Measurements from ENCODE around the gene PCSK5.

DNA sequence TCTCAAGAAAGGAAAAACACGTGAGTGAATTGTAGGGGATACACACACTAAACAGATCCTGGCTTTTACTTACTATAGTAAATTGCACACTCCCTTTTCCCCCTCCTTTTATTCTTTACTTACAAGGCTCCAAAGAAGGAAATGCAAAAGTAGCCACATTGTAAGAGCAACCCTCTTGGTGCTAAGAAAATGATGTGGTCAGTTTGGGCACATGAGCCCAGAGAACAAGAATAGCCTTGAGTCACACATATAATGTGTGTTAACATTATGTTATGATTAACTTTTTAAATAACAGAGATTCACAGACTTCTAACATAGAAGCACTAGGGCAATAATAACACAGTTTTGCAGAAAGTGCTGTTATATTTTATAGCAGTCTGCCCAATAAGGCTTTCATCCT lies 48.5 kb downstream of the PCSK5 start:
- TF ChIP-seq, protein P1, sequence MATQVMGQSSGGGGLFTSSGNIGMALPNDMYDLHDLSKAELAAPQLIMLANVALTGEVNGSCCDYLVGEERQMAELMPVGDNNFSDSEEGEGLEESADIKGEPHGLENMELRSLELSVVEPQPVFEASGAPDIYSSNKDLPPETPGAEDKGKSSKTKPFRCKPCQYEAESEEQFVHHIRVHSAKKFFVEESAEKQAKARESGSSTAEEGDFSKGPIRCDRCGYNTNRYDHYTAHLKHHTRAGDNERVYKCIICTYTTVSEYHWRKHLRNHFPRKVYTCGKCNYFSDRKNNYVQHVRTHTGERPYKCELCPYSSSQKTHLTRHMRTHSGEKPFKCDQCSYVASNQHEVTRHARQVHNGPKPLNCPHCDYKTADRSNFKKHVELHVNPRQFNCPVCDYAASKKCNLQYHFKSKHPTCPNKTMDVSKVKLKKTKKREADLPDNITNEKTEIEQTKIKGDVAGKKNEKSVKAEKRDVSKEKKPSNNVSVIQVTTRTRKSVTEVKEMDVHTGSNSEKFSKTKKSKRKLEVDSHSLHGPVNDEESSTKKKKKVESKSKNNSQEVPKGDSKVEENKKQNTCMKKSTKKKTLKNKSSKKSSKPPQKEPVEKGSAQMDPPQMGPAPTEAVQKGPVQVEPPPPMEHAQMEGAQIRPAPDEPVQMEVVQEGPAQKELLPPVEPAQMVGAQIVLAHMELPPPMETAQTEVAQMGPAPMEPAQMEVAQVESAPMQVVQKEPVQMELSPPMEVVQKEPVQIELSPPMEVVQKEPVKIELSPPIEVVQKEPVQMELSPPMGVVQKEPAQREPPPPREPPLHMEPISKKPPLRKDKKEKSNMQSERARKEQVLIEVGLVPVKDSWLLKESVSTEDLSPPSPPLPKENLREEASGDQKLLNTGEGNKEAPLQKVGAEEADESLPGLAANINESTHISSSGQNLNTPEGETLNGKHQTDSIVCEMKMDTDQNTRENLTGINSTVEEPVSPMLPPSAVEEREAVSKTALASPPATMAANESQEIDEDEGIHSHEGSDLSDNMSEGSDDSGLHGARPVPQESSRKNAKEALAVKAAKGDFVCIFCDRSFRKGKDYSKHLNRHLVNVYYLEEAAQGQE (IDR thresholded peaks at IDR 0.05; ENCODE audit: low read depth) = no peak
- TF ChIP-seq EZH2phosphoT487 (IDR thresholded peaks at IDR 0.05; ENCODE audit: borderline replicate concordance) = no peak
- TF ChIP-seq, protein P2, sequence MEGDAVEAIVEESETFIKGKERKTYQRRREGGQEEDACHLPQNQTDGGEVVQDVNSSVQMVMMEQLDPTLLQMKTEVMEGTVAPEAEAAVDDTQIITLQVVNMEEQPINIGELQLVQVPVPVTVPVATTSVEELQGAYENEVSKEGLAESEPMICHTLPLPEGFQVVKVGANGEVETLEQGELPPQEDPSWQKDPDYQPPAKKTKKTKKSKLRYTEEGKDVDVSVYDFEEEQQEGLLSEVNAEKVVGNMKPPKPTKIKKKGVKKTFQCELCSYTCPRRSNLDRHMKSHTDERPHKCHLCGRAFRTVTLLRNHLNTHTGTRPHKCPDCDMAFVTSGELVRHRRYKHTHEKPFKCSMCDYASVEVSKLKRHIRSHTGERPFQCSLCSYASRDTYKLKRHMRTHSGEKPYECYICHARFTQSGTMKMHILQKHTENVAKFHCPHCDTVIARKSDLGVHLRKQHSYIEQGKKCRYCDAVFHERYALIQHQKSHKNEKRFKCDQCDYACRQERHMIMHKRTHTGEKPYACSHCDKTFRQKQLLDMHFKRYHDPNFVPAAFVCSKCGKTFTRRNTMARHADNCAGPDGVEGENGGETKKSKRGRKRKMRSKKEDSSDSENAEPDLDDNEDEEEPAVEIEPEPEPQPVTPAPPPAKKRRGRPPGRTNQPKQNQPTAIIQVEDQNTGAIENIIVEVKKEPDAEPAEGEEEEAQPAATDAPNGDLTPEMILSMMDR (IDR thresholded peaks at IDR 0.05 in 2 of 3, conservative IDR thresholded peaks at IDR 0.05 in 1 of 3; ENCODE audit: borderline replicate concordance in 1 of 3, insufficient read depth in 1 of 3, low read depth in 2 of 3, low read length in 2 of 3) = no peak
- no peak for TF ChIP-seq EZH2 (IDR thresholded peaks at IDR 0.05)
- TF ChIP-seq RAD21 (IDR thresholded peaks at IDR 0.05; ENCODE audit: low read depth) = no peak
- TF ChIP-seq POLR2A (IDR thresholded peaks at IDR 0.05; ENCODE audit: borderline replicate concordance, extremely low read depth, insufficient read depth, insufficient read length) = no peak
- TF ChIP-seq ZFX (IDR thresholded peaks at IDR 0.05) = no peak
- TF ChIP-seq YY1 (IDR thresholded peaks at IDR 0.05; ENCODE audit: extremely low read depth, insufficient replicate concordance, low read depth, low read length) = no peak
